ENCODE measurements around the gene ZNF32. TPM values are rescaled to one million over a fixed set of nuclear protein-coding genes. Genes with fewer than 3 reads are reported as not detected.

The ZNF32 gene
- total and polyA plus RNA-seq, 2 of the 8 experiments (the other 6 are each of a cell fraction or from before 2014, with no cell fraction given), result 17.2 to 22.5 TPM

DNA sequence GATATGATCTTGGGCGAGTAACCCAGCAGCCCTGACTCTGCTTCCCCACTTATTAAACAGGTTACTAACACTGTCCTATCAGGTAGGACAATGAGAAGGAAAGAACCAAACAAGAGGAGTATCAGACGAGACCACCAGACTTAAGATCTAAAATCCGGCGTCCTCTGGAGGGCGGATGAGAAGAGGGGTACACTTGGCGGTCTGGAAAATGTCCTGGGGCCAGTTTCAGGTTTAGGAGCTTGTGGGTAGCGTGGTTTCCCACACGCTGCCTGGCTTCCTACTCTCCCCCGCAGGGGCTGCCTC, 635 bp downstream of the ZNF32 start (continued):
- TF ChIP-seq, protein P1, sequence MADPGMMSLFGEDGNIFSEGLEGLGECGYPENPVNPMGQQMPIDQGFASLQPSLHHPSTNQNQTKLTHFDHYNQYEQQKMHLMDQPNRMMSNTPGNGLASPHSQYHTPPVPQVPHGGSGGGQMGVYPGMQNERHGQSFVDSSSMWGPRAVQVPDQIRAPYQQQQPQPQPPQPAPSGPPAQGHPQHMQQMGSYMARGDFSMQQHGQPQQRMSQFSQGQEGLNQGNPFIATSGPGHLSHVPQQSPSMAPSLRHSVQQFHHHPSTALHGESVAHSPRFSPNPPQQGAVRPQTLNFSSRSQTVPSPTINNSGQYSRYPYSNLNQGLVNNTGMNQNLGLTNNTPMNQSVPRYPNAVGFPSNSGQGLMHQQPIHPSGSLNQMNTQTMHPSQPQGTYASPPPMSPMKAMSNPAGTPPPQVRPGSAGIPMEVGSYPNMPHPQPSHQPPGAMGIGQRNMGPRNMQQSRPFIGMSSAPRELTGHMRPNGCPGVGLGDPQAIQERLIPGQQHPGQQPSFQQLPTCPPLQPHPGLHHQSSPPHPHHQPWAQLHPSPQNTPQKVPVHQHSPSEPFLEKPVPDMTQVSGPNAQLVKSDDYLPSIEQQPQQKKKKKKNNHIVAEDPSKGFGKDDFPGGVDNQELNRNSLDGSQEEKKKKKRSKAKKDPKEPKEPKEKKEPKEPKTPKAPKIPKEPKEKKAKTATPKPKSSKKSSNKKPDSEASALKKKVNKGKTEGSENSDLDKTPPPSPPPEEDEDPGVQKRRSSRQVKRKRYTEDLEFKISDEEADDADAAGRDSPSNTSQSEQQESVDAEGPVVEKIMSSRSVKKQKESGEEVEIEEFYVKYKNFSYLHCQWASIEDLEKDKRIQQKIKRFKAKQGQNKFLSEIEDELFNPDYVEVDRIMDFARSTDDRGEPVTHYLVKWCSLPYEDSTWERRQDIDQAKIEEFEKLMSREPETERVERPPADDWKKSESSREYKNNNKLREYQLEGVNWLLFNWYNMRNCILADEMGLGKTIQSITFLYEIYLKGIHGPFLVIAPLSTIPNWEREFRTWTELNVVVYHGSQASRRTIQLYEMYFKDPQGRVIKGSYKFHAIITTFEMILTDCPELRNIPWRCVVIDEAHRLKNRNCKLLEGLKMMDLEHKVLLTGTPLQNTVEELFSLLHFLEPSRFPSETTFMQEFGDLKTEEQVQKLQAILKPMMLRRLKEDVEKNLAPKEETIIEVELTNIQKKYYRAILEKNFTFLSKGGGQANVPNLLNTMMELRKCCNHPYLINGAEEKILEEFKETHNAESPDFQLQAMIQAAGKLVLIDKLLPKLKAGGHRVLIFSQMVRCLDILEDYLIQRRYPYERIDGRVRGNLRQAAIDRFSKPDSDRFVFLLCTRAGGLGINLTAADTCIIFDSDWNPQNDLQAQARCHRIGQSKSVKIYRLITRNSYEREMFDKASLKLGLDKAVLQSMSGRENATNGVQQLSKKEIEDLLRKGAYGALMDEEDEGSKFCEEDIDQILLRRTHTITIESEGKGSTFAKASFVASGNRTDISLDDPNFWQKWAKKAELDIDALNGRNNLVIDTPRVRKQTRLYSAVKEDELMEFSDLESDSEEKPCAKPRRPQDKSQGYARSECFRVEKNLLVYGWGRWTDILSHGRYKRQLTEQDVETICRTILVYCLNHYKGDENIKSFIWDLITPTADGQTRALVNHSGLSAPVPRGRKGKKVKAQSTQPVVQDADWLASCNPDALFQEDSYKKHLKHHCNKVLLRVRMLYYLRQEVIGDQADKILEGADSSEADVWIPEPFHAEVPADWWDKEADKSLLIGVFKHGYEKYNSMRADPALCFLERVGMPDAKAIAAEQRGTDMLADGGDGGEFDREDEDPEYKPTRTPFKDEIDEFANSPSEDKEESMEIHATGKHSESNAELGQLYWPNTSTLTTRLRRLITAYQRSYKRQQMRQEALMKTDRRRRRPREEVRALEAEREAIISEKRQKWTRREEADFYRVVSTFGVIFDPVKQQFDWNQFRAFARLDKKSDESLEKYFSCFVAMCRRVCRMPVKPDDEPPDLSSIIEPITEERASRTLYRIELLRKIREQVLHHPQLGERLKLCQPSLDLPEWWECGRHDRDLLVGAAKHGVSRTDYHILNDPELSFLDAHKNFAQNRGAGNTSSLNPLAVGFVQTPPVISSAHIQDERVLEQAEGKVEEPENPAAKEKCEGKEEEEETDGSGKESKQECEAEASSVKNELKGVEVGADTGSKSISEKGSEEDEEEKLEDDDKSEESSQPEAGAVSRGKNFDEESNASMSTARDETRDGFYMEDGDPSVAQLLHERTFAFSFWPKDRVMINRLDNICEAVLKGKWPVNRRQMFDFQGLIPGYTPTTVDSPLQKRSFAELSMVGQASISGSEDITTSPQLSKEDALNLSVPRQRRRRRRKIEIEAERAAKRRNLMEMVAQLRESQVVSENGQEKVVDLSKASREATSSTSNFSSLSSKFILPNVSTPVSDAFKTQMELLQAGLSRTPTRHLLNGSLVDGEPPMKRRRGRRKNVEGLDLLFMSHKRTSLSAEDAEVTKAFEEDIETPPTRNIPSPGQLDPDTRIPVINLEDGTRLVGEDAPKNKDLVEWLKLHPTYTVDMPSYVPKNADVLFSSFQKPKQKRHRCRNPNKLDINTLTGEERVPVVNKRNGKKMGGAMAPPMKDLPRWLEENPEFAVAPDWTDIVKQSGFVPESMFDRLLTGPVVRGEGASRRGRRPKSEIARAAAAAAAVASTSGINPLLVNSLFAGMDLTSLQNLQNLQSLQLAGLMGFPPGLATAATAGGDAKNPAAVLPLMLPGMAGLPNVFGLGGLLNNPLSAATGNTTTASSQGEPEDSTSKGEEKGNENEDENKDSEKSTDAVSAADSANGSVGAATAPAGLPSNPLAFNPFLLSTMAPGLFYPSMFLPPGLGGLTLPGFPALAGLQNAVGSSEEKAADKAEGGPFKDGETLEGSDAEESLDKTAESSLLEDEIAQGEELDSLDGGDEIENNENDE (IDR thresholded peaks at IDR 0.05; ENCODE audit: insufficient replicate concordance, low read length), result no peak
